ENCODE measurements around the gene ZNF831.

The ZNF831 gene

GRCh38 chr20:59127839-59128238, 35.8 kb upstream of the ZNF831 start:
- no peak overlapping the region for H3K14ac ChIP-seq (ENCODE audit: low read length)
- no peak overlapping the region for H3K4ac ChIP-seq (ENCODE audit: low read length)
- no peaks in the 10 kb centered on the region for H3K79me1 ChIP-seq (ENCODE audit: low read depth, low read length)
- H3K9ac ChIP-seq (ENCODE audit: low read depth, low read length, poor library complexity), result no peak overlapping the region
- no peak overlapping the region for H2BK12ac ChIP-seq (ENCODE audit: low read length)
- no peak overlapping the region for H4K8ac ChIP-seq (ENCODE audit: low read depth, low read length)
- no peak overlapping the region for H2AFZ ChIP-seq (ENCODE audit: low read length)
- H2AK5ac ChIP-seq (ENCODE audit: low read depth, low read length), result no peak overlapping the region
- H2BK120ac ChIP-seq (ENCODE audit: low read depth, low read length), result no peak overlapping the region
- H3K9me3 ChIP-seq (replicated peaks in 1 of 2; ENCODE audit: control insufficient read depth in 2 of 2, insufficient read depth in 1 of 2, low read depth in 1 of 2, low read length in 2 of 2), result no peaks in the 10 kb centered on the region
- no peak overlapping the region for H3K18ac ChIP-seq (ENCODE audit: low read length)
- peaks cover 0 to 14% of the 10 kb centered on the region in 2 donors for H3K4me1 ChIP-seq (ENCODE audit: control insufficient read depth in 2 of 2, insufficient read depth in 1 of 2, low read depth in 1 of 2, low read length in 2 of 2)
- no peak overlapping the region for H2BK15ac ChIP-seq (ENCODE audit: low read length)
- no peak overlapping the region for H2BK5ac ChIP-seq (ENCODE audit: low read length)
- H4K91ac ChIP-seq (ENCODE audit: low read depth, low read length, poor library complexity), result no peak overlapping the region
- no peak overlapping the region for H3K27ac ChIP-seq (replicated peaks; ENCODE audit: low read length)
- WGBS, 2 donors (ENCODE audit: extremely low coverage in 2 of 2, insufficient read length in 2 of 2, insufficient replicate concordance in 1 of 2), result no CpG with 5 or more reads among the region's 6 CpGs
- H3K4me2 ChIP-seq (ENCODE audit: insufficient read depth, low read length, poor library complexity, severe bottlenecking), result no peak overlapping the region
- H3K36me3 ChIP-seq (replicated peaks in 1 of 2; ENCODE audit: control insufficient read depth in 2 of 2, insufficient read depth in 2 of 2, low read length in 2 of 2), result no peaks in the 10 kb centered on the region
- no peak for DNase-seq (ENCODE audit: low spot score)
- H3K4me3 ChIP-seq (ENCODE audit: low read length in 2 of 2), result no peak overlapping the region
- no peaks in the 10 kb centered on the region for H3K27me3 ChIP-seq (ENCODE audit: control insufficient read depth in 3 of 3, insufficient read depth in 3 of 3, low read depth in 1 of 3, low read length in 3 of 3)
- no peak overlapping the region for H3K23ac ChIP-seq (ENCODE audit: low read depth, low read length, poor library complexity)

DNA sequence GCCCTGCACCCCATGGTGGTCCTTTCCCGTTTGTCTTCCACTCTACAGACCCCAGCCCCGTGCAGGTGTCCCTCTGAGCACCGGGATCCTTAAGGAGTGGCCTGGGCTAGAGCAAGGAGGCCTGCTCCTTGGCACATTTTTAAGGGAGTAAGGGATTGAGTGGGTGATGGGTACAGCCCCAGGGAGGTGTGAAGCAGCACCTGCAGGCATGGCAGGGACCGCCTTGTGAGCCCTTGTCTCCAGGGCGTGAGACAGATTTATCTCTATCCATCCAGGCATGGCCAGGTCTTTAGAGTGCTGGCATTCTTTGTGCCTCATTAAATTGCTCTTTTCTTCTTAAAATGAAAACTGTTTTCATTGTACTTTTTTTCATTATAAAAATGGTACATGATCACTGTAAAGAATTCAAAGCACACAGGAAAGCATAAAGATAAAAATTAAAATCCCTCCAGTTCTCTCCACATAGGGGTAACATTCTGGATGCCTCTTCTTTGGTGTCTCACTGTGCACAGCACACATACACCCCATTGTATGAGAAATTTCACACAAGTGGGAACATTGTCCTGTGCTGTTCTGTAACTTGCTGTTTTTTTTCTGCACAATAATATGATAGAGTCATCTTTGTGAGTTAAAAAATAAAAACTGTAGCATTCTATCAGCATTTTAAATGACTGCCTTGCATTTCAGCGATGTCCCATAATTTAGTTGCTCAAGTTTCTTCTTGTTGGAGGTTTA, 31.9 kb upstream of the ZNF831 start:
- H3K23ac ChIP-seq (ENCODE audit: low read depth, low read length, poor library complexity), result no peak overlapping the region
- no peak overlapping the region for H4K91ac ChIP-seq (ENCODE audit: low read depth, low read length, poor library complexity)
- WGBS, 2 donors (ENCODE audit: extremely low coverage in 2 of 2, insufficient read length in 2 of 2, insufficient replicate concordance in 1 of 2), result no CpG with 5 or more reads among the region's 6 CpGs
- no peak overlapping the region for H2BK120ac ChIP-seq (ENCODE audit: low read depth, low read length)
- H2AFZ ChIP-seq (ENCODE audit: low read length), result no peak overlapping the region
- H3K27ac ChIP-seq (replicated peaks; ENCODE audit: low read length), result no peak overlapping the region
- H3K36me3 ChIP-seq (replicated peaks in 1 of 2; ENCODE audit: control insufficient read depth in 2 of 2, insufficient read depth in 2 of 2, low read length in 2 of 2), result no peaks in the 10 kb centered on the region
- H3K27me3 ChIP-seq (ENCODE audit: control insufficient read depth in 3 of 3, insufficient read depth in 3 of 3, low read depth in 1 of 3, low read length in 3 of 3), result no peaks in the 10 kb centered on the region
- H2BK5ac ChIP-seq (ENCODE audit: low read length), result peak overlapping the region; percentile 30
- H2BK12ac ChIP-seq (ENCODE audit: low read length), result no peak overlapping the region
- no peaks in the 10 kb centered on the region for H3K4me1 ChIP-seq (ENCODE audit: control insufficient read depth in 2 of 2, insufficient read depth in 1 of 2, low read depth in 1 of 2, low read length in 2 of 2)
- peaks cover 0 to 4% of the 10 kb centered on the region in 2 donors for H3K9me3 ChIP-seq (replicated peaks in 1 of 2; ENCODE audit: control insufficient read depth in 2 of 2, insufficient read depth in 1 of 2, low read depth in 1 of 2, low read length in 2 of 2)
- no peak for DNase-seq (ENCODE audit: low spot score)
- no peak overlapping the region for H3K4me2 ChIP-seq (ENCODE audit: insufficient read depth, low read length, poor library complexity, severe bottlenecking)
- H3K9ac ChIP-seq (ENCODE audit: low read depth, low read length, poor library complexity), result no peak overlapping the region
- H2BK15ac ChIP-seq (ENCODE audit: low read length), result no peak overlapping the region
- H2AK5ac ChIP-seq (ENCODE audit: low read depth, low read length), result peak overlapping the region; percentile 44
- no peak overlapping the region for H3K18ac ChIP-seq (ENCODE audit: low read length)
- no peak overlapping the region for H3K4ac ChIP-seq (ENCODE audit: low read length)
- H4K8ac ChIP-seq (ENCODE audit: low read depth, low read length), result no peak overlapping the region
- H3K14ac ChIP-seq (ENCODE audit: low read length), result no peak overlapping the region
- no peaks in the 10 kb centered on the region for H3K79me1 ChIP-seq (ENCODE audit: low read depth, low read length)
- no peak overlapping the region for H3K4me3 ChIP-seq (ENCODE audit: low read length in 2 of 2)

- Histone ChIP-seq H3K9me3 (replicated peaks in 1 of 2; ENCODE audit: control insufficient read depth in 2 of 2, insufficient read depth in 1 of 2, low read depth in 1 of 2, low read length in 2 of 2) (peaks cover 0 to 4% of the 10 kb centered on the region in 2 donors), H3K4me1 (ENCODE audit: control insufficient read depth in 2 of 2, insufficient read depth in 1 of 2, low read depth in 1 of 2, low read length in 2 of 2) (no peaks in the 10 kb centered on the region), H3K79me1 (ENCODE audit: low read depth, low read length) (no peaks in the 10 kb centered on the region), H2BK120ac (ENCODE audit: low read depth, low read length) (no peak overlapping the region), H3K27ac (replicated peaks; ENCODE audit: low read length) (no peak overlapping the region), H2BK12ac (ENCODE audit: low read length) (no peak overlapping the region), H3K23ac (ENCODE audit: low read depth, low read length, poor library complexity) (no peak overlapping the region), H3K4me3 (ENCODE audit: low read length in 2 of 2) (no peak overlapping the region), H3K18ac (ENCODE audit: low read length) (no peak overlapping the region), H2AFZ (ENCODE audit: low read length) (no peak overlapping the region), H3K36me3 (replicated peaks in 1 of 2; ENCODE audit: control insufficient read depth in 2 of 2, insufficient read depth in 2 of 2, low read length in 2 of 2) (no peaks in the 10 kb centered on the region), H2AK5ac (ENCODE audit: low read depth, low read length) (no peak overlapping the region), H3K27me3 (ENCODE audit: control insufficient read depth in 3 of 3, insufficient read depth in 3 of 3, low read depth in 1 of 3, low read length in 3 of 3) (no peaks in the 10 kb centered on the region), H3K4ac (ENCODE audit: low read length) (no peak overlapping the region), H4K8ac (ENCODE audit: low read depth, low read length) (no peak overlapping the region), H2BK5ac (ENCODE audit: low read length) (no peak overlapping the region), H3K14ac (ENCODE audit: low read length) (no peak overlapping the region), H2BK15ac (ENCODE audit: low read length) (no peak overlapping the region), H3K4me2 (ENCODE audit: insufficient read depth, low read length, poor library complexity, severe bottlenecking) (no peak overlapping the region), H3K9ac (ENCODE audit: low read depth, low read length, poor library complexity) (no peak overlapping the region), H4K91ac (ENCODE audit: low read depth, low read length, poor library complexity) (no peak overlapping the region)
- WGBS, 2 donors (ENCODE audit: extremely low coverage in 2 of 2, insufficient read length in 2 of 2, insufficient replicate concordance in 1 of 2), result no CpG with 5 or more reads among the region's 5 CpGs
- DNase-seq (ENCODE audit: low spot score), result no peak
These were observed 29.4 kb upstream of the ZNF831 start for GRCh38 chr20:59134182-59134581.

DNA sequence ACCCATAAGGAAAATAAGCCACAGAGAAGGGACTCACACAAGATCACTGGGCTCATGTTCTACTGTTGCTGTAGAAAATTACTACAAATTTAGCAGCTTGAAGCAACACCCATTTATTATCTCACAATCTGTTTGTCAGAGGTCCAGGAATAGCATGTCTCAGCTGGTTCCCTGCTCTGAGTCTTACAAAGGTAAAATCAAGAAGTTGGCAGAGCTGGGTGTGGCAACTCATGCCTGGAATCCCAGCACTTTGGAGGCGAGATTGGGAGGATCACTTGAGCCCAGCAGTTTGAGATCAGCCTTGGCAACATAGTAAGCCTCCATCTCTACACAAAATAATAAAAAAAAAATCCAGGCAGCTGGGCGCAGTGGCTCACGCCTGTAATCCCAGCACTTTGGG, 28.5 kb upstream of the ZNF831 start:
- no peak overlapping the region for H2AFZ ChIP-seq (ENCODE audit: low read length)
- H3K9me3 ChIP-seq (replicated peaks in 1 of 2; ENCODE audit: control insufficient read depth in 2 of 2, insufficient read depth in 1 of 2, low read depth in 1 of 2, low read length in 2 of 2), result peaks cover 0 to 4% of the 10 kb centered on the region in 2 donors
- no peaks in the 10 kb centered on the region for H3K4me1 ChIP-seq (ENCODE audit: control insufficient read depth in 2 of 2, insufficient read depth in 1 of 2, low read depth in 1 of 2, low read length in 2 of 2)
- no peak overlapping the region for H3K27ac ChIP-seq (replicated peaks; ENCODE audit: low read length)
- no peak for DNase-seq (ENCODE audit: low spot score)
- H3K14ac ChIP-seq (ENCODE audit: low read length), result no peak overlapping the region
- H3K4me2 ChIP-seq (ENCODE audit: insufficient read depth, low read length, poor library complexity, severe bottlenecking), result no peak overlapping the region
- no peak overlapping the region for H2BK15ac ChIP-seq (ENCODE audit: low read length)
- H3K9ac ChIP-seq (ENCODE audit: low read depth, low read length, poor library complexity), result no peak overlapping the region
- no peaks in the 10 kb centered on the region for H3K27me3 ChIP-seq (ENCODE audit: control insufficient read depth in 3 of 3, insufficient read depth in 3 of 3, low read depth in 1 of 3, low read length in 3 of 3)
- no peak overlapping the region for H3K18ac ChIP-seq (ENCODE audit: low read length)
- no peak overlapping the region for H2BK12ac ChIP-seq (ENCODE audit: low read length)
- no peak overlapping the region for H2AK5ac ChIP-seq (ENCODE audit: low read depth, low read length)
- H3K4ac ChIP-seq (ENCODE audit: low read length), result no peak overlapping the region
- H4K8ac ChIP-seq (ENCODE audit: low read depth, low read length), result no peak overlapping the region
- no peaks in the 10 kb centered on the region for H3K79me1 ChIP-seq (ENCODE audit: low read depth, low read length)
- H3K23ac ChIP-seq (ENCODE audit: low read depth, low read length, poor library complexity), result no peak overlapping the region
- no peaks in the 10 kb centered on the region for H3K36me3 ChIP-seq (replicated peaks in 1 of 2; ENCODE audit: control insufficient read depth in 2 of 2, insufficient read depth in 2 of 2, low read length in 2 of 2)
- H2BK120ac ChIP-seq (ENCODE audit: low read depth, low read length), result no peak overlapping the region
- H3K4me3 ChIP-seq (ENCODE audit: low read length in 2 of 2), result no peak overlapping the region
- no CpG with 5 or more reads among the region's 3 CpGs for WGBS, 2 donors (ENCODE audit: extremely low coverage in 2 of 2, insufficient read length in 2 of 2, insufficient replicate concordance in 1 of 2)
- H4K91ac ChIP-seq (ENCODE audit: low read depth, low read length, poor library complexity), result no peak overlapping the region
- no peak overlapping the region for H2BK5ac ChIP-seq (ENCODE audit: low read length)
